Sciatic nerve (tissue), 2 donors: Measurements from ENCODE around the gene EPHA8. TPM values are rescaled to one million over a fixed set of nuclear protein-coding genes. Genes with fewer than 3 reads are reported as not detected.

Source experiments
- ATAC-seq: fragments of 200-7000 bp; cut with Tn5 transposase; one replicate; pipeline ENCODE4 v1.9.1; 2020; ENCODE audit warnings: mild to moderate bottlenecking, moderate library complexity
- DNase-seq: peaks from one replicate; pipeline ENCODE4 v3.0.0-alpha.2; 2020; ENCODE audit warnings: low spot score
- intact Hi-C: fragments of 100-400 bp; cut with DNase I; formaldehyde crosslinking; loops from one replicate; pipeline ENCODE4 v1.14.2; 2022
- total RNA-seq: library from RNA; stranded (reverse); fragmentation: NEBNext Ultra II Directional; extraction: Animal tissue kit (Norgen Biotek cat#: 25700); gene quantifications from one replicate; pipeline ENCODE4 v1.2.1, GENCODE V29; 2021
- donor health status: DM: no; HTN: no; CAD: no.
- donor health status: DM: no; HTN: no; CAD: no.

Gene EPHA8
- total RNA-seq, 1 donor from 2014 or later, result not detected

DNA sequence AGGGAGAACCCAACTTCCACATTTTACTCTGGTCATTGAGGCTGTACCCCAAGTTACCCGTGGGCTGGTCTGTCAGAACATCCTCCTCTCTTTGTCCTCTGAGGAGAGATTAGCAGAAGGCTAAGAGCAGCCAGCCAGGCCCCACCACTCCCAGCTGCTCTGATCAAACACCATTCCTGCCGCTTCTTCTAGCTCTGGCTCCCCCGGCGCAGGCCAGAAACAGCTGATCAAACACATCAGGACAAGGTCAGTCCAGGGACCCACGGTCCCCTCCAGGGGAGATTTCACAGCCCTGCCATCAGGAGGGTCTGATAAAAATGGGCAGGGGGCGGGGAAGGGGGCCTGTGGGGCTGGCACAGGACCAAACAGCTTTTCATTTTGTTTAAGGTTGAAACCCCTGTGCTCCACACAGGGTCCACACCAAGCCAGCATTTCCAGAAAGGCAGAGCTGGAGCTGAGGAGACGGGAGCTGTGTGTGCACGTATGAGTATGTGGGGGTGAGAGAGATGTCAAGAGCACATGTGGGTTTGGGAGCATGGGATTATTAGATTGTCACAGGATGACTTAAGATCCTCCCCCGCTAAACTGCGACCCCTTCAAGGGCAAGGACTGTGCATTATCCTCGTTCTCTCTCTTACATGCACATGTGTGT, 29.9 kb upstream of the EPHA8 start:
- ATAC-seq, result no peak
- intact Hi-C loops, result no loop called here
- no peak for DNase-seq

DNA sequence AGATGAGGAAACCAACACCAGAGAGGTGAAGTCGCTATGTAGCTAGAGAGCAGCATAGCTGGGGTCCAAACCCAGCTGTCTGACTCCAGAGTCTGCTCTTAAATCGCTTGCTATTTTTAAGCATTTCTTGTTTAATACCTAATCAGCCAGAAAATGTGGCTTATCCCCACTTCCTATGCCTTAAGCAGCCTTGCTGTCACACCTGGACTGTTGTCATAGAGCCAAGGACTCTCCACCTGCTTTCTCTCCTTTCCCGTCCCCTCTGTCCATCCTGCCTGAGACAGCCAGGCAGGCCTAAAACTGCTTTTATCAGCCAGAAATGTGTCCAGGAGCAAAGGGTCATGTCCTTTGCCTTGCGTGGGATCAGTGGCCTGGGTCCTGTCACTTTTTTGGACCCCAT, 28.3 kb upstream of the EPHA8 start:
- intact Hi-C loops, result no loop called here
- ATAC-seq (no peak), DNase-seq (no peak)

DNA sequence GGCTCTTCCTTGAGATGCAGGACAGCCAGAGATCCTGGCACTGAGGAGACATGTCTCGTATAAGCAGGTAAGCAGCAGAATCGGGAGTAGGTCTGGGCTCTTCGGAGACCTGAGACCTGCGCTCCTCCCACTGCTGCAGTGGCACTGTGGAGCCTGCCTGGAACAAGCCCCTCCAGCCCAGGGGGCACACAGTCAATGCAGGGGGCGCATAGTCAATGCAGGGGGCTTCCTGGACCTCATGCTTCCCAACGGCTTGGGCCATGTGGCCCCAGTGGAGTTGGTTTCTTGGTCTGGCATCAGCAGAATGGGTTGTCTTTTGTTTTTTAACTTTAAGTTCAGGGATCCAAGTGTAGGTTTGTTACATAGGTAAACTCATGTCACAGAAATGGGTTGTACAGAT, 27.9 kb upstream of the EPHA8 start:
- ATAC-seq, result no peak
- no peak for DNase-seq
- intact Hi-C loops, result no loop called here

DNA sequence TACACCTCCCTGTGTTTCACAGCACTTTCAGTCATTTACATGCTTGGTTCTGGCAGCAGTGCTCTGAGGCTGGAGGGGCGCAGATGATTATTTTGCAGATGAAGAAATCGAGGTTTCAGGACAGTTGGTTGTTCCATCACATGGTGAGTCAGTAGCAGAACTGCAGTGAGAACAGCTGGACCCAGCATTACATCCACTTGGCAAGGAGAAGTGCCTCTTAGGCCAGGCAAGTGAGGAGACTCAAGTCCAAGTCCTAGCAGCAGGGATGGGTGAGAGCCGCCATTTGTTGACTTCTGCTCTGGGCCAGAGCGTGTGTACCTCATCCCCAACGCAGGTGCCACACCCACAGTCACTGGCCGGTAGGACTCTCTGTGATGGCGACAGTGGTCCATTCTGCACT, 26.8 kb upstream of the EPHA8 start:
- ATAC-seq (no peak), DNase-seq (no peak)
- intact Hi-C loops, result no loop called here

DNA sequence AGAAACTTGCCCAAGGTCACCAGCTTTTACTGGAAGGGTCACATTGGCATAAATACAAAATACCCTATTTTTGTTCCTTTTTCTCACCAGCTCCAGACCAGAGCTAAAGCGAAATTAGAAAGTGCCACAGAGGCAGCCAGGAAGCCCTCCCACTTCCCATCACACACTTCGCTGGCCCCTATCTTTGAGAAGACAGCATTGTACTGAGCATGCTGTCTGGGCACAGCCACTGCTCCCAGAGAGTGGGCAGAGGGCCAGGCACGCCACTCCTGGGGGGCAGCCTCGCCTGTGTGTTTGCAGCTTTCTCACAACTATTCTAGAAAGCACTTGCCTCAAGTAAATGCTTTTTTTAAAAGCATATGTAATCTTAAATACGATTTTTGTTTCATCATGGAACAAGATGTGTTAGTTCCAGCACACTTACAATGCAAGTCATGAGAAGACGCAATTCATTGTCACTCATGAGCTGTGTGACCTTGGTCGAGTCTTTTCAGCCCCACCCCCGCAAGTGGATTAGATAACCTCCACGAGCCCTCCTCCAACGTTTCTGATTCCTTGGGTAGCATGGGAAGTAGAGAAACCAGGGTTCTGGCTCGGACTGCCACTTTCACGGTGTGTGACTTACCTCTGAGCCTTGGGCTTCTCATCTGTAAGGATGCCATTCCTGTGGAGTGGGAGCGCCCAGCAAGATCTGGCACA, 25.7 kb upstream of the EPHA8 start:
- ATAC-seq (no peak), DNase-seq (no peak)
- intact Hi-C loops, result no loop called here

DNA sequence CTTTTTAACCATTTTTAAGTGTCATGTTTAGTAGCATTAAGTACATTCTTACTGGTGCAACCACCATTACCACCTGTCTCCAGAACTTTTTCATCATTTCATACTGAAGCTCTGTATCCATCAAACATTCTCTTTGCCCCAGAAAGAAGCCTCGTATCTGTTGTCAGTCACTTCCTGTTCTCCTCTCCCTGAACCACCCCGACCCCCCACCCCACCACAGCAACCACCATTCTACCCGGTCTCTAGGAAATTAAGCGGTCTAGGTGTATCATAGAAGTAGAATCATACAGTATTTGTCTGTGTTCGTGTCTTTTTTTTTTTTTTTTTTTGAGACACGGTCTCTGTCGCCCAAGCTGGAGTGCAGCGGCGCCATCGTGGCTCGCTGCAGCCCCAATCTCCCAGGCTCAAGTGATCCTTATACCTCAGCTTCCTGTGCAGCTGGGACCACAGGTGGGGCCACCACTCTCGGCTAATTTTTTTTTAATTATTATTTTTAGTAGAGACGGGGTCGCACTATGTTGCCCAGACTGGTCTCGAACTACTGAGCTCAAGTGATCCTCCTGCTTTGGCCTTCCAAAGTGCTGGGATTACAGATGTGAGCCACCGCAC, 23.7 kb upstream of the EPHA8 start:
- intact Hi-C loops, result no loop called here
- no peak for ATAC-seq
- DNase-seq, result no peak

DNA sequence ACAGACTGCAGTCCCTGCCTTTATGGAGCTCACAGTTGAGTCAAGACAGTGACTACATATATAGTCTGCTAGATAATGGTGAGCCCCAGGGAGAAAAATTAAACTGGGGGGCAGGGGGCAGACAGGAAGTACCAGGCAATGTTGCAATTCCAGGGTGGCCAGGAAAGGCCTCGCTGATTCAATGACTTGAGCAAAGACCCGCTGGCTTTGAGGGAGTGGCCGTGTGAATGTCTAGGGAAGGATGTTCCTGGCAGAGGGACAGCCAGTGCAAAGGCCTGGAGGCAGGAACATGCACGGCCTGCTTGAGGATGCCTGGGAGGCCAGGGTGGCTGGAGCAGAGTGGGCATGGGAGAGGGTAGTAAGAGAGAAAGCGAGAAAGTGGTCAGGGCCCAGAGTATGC, 23.0 kb upstream of the EPHA8 start:
- DNase-seq (no peak), ATAC-seq (no peak)
- intact Hi-C loops, result no loop called here

DNA sequence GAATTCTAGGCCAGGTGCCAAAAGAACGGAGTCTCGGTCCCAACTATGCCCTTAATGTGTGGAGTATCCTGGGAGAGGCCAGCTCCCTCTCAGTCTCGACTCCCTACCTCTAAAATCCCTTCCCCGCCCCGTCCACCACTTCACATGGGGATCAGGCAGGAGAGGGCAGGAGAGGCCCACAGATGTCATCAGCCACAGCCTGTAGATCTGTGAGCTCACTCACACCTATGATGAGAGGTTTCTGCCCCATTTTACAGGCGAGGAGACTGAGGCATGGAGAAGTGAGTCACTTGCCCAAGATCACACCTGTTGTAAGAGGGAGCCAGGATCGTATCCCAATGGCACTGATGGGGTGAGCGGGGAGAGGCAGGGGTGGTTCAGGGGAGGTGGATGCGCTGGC, 20.4 kb upstream of the EPHA8 start:
- intact Hi-C loops, result no loop called here
- DNase-seq, result no peak
- ATAC-seq, result no peak

DNA sequence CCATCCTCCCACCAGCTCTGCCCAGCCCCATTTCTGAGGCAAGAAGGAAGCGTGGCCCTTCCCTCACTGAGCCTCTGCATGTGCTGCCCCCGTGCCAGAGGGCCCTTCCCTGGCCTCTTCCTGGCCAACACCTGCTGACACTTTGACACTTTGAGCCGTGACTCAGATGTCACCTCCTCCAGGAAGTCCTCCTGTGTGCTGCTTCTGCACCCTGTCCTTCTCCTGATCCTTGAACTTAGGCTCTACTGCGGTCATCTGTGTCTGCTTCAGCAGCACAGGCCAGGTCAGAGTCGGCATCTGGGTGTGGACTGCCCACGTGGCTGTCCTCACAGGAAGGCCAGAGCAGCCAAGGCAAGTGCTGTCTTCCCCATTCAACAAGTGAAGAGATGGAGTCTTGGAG, 19.6 kb upstream of the EPHA8 start:
- DNase-seq (no peak), ATAC-seq (no peak)
- intact Hi-C loops, result no loop called here

DNA sequence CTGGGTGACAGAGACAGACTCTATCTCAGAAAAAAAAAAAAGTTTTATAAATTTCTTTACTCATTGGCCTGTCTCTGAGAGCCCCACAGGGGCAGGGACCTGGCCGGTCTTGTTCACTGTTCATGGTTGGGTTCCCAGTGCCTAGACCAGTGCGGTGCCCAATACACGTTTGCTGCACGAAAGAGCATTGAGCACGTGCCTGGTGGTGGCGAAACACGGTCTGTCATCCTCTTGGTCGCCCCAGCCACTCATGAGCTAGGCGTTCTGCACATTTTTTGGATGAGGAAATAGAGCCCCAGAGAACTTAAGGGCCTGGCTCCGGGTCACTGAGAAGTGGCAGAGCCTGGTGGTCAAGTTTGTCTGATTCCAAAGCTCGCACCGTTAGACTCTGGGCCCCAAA, 18.7 kb upstream of the EPHA8 start:
- intact Hi-C loops, result no loop called here
- ATAC-seq (no peak), DNase-seq (no peak)

DNA sequence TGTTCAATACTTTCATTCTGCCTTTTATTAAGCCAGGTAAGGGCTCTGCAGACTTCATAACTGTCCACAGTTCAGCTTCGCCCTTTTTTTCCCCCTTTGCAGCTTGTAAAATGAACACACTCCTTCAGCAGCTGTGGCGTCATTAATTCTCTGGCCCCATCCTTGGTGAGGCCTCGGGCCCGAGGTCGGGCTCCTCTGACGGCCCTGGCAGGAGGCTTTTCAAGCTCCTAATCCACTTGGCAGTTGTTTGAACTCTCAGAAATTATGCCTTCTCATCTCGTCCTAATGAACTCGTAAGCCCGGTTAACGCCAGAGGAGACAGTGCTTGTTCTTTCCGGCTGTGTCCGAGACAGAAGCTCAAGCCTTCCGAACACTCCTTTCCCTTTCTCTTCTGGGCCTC, 18.1 kb upstream of the EPHA8 start:
- no peak for DNase-seq
- intact Hi-C loops, result no loop called here
- no peak for ATAC-seq

DNA sequence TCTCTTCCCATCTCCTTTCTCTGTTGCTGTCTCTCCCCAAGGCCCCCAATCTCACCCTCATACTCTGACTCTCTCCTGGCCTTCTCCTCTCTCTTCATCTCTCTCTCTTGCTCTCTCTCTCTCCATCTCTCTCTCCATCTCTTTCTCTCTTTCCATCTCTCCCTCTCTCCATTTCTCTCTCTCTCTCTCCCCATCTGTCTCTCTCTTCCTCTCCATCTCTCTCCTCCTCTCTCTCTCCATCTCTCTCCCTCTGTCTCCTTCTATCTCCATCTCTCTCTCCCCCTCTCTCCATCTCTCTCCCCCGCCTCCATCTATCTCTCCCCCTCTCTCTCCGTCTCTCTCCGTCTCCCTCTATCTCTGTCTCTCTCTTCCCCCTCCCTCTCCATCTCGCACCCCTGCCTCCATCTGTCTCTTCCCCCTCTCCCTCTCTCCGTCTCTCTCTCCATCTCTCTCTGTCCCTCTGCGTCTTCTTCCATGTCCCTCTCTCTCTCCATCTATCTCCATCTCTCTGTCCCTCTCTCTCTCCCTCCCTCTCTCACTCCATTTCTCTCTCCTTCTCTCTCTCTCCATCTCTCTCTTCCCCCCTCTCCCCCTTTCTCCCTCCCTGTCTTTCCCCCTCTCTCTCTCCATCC, 16.0 kb upstream of the EPHA8 start:
- no peak for DNase-seq
- intact Hi-C loops, result no loop called here
- ATAC-seq, result no peak

DNA sequence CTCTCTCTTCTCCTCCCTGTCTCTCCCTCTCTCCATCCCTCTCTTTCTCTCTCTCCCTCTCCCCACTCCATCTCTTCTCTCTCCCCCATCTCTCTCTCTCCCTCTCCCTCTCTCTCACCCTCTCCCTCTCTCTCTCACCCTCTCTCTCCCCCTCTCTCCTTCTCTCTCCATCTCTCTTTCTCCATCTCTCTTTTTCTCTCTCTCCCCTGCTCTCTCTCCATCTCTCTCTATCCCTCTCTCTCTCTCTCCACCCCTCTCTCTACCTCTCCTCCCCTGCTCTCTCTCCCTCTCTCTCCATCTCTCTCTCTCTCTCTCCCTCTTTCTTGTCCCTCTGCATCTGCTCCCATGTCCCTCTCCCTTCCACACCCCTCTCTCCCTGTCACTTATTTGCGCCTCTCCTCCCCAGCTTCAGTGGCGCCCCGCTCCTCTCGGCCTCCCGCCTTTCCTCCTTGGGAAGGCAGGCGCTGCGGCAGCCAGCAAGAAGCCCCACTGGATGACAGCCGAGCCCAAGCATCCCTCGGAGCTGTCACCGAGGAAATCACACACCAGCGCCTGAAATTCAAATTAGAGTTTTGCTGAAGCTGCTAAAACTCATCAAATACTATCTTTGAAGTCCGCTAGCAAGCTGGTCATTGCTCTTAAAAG, 15.3 kb upstream of the EPHA8 start:
- DNase-seq (no peak), ATAC-seq (no peak)
- intact Hi-C loops, result no loop called here

DNA sequence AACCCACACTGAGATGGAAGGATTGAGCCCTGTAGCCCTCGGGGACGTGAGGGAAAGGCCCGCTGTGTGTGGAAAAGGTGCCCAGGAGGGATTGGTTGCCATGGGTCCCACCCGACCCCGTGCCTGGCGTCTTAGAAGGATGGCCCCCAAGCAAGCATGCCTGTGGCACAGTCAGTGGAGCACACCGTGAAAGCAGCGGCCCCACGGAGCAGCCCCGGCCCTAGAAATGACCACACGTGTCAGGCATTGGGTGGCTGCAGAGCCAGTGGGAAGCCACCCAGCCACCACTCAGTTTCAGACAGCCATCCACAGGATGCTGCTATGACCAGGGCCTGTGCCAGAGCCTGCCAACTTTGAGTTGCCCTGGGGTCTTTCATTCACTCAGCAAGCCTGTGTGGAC, 13.3 kb upstream of the EPHA8 start:
- intact Hi-C loops, result no loop called here
- no peak for ATAC-seq

DNA sequence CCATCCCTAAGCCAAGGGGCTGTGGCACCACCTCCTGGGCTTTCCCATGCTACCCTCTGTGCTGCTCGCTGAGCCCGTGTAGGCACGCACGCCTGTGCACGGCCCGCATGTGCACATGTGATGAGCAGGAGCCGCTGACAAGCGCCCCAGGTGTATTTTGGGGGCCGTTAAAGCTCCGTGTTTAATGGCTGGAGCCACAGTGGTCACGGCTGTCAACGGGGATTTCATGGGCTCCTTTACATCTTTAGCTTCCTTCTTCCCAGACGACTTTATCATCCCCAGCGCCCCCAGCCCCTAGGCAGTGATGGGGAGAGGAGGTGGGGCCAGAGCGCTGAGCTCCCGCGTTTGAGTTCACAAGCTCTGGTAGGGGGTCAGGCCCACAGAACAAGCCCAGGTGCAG, 11.7 kb upstream of the EPHA8 start:
- intact Hi-C loops, result no loop called here
- no peak for ATAC-seq
- no peak for DNase-seq

More for the DNA sequence above, 13.3 kb upstream of the EPHA8 start:
- no peak for DNase-seq

DNA sequence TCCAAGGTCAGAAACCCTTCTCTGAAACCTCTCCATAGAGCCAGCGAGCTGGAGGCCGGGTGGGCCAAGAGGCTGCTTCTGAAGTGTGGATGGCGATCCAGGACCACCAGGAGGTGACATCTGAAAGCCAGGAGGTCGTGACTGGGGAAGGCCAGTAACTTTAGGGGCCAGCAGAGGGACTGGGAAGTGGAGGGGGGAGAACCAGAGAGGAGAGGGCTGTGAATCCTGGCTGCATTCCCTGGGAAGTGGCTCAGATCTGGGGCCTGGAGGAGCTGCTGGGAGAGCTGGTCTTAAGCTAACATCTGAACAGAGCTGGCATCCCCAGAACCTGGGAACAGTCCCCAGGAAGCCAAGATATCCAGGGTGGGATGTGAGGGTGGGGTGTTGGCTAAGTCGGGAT, 11.3 kb upstream of the EPHA8 start:
- DNase-seq (no peak), ATAC-seq (no peak)
- intact Hi-C loops, result no loop called here

DNA sequence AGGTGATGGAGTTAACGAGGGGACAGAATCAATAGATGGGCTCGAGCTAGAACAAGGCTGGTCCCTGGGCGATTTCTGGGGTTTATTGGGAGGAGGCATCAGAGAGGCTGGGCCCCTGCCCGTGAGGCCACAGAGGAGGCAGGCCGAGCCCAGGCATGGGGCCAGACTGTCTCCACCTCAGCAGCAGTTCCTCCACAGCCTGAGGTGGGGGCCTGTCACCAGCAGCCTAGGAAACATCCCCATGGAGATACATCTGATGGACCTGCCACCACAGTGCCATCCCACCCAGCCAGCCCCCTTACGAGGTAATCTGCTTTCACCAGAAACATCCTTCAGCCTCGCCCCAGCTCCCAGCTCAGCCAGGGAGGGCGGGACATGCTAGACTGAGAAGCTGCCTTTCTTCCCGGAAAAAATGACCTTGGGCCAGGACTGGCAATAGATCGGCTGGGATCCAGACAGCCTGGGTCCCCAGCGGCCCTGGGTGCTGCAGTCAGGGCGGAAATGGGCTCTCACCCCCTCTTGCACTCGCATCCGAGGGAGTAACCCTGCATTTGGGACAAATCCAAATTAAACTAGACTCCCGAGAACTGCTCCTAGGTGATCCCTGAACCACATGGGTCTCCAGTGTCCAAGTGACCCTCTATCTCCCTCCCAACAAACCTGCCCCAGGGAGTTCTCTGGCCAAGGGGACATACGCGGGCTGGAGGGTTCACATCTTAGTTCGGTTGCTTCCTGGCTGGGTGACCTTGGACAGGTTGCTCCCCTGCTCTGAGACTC, 10.0 kb upstream of the EPHA8 start:
- intact Hi-C loops, result no loop called here
- no peak for DNase-seq
- no peak for ATAC-seq

DNA sequence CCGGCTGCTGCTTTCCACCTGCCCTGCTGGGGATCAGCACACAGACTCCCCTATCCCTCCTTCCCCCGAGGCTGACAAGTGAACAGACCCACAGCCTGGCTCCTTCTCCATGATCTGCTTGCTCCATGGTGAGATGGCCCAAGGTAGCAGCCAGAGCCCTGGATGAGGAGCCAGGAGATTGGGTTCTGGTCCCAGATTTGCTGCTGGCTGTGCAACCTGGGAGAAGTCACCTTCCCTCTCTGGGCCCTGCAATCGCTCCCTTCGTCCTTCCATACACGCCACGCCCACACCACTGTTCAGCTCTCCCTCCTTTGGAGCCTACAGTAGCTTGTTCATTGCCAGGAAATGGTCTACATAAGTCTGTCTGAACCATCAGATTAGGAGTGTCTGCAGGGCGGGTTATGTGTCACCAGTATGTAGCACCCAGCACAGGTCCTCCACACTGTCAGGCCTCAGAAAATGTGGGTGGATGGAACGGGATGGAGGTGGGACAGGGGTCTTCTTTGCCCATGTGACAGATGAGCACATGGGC, 9.2 kb upstream of the EPHA8 start:
- intact Hi-C loops, result no loop called here
- DNase-seq, result no peak
- no peak for ATAC-seq

DNA sequence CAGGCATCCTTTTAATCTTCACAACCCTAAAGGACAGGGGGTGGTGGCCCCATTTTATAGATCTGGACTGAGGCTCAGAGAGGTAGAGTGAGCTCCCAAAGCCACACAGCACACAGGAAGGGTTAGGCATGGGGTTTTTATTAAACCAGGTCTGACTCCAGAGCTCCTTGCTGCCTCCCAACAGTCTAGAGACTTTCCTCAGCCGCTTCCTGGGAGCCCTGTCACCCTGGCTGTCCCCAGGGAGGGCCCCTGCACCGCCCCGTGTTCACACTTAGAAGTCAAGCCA, 8.0 kb upstream of the EPHA8 start:
- DNase-seq, result no peak
- no peak for ATAC-seq
- intact Hi-C loops, result no loop called here
